ENCODE data around the gene INTS3. TPM values are rescaled to one million over a fixed set of nuclear protein-coding genes. Genes with fewer than 3 reads are reported as not detected.

Gene INTS3
- total RNA-seq, 1 donor from 2014 or later: 34.3 TPM

DNA sequence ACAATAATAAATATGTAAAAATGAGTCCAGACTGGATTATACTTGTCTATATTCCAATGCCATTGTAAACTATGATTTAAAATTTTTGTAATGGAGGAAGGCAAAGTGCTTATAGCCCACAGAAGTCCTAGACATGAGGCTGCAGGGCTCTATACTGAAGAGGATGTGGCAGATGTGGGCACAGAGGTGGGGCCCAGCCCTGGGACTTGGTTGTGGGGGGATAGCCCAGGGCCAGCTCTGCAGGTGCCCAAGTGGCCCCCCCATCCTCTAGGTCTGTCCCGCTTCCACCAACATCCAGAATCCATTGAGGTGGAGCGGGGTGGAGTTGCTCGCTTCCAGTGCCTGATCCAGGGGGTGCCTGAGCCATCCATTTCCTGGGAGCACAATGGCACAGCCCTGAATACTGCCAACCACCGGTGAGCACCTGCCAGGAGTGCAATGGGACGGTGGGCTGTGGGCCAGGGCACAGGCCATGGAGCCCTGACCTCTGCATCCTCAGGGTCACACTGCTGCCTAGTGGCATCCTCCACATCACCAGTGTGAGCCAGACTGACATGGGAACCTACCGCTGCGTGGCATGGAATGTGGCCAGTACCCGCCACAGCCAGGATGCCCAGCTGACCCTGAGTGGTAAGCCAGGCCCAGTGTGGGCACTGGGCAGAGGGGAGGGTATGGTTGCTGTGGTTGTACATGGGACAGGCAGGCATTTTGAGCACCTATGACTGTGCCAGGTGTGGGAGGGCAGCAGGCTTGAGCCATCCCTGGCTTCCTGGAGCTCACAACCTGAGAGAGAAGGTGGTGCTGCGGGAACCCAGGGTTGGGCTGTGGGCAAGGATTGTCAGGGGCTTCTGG is 68.3 kb downstream of the INTS3 start:
- no peaks in the 10 kb centered on the region for H3K27me3 ChIP-seq (ENCODE audit: low read depth)
- H3K9me3 ChIP-seq (replicated peaks): no peaks in the 10 kb centered on the region
- intact Hi-C loops (cut with micrococcal nuclease): loop anchor here (10.0 kb wide), 1 partner anchor 189 kb away; the partner anchor contains the start of gene RAB13
- no peak overlapping the region for H3K4me3 ChIP-seq
- DNase-seq: no peak
- no peaks in the 10 kb centered on the region for H3K36me3 ChIP-seq
- H3K27ac ChIP-seq (replicated peaks): no peak overlapping the region
- TF ChIP-seq, protein P1, sequence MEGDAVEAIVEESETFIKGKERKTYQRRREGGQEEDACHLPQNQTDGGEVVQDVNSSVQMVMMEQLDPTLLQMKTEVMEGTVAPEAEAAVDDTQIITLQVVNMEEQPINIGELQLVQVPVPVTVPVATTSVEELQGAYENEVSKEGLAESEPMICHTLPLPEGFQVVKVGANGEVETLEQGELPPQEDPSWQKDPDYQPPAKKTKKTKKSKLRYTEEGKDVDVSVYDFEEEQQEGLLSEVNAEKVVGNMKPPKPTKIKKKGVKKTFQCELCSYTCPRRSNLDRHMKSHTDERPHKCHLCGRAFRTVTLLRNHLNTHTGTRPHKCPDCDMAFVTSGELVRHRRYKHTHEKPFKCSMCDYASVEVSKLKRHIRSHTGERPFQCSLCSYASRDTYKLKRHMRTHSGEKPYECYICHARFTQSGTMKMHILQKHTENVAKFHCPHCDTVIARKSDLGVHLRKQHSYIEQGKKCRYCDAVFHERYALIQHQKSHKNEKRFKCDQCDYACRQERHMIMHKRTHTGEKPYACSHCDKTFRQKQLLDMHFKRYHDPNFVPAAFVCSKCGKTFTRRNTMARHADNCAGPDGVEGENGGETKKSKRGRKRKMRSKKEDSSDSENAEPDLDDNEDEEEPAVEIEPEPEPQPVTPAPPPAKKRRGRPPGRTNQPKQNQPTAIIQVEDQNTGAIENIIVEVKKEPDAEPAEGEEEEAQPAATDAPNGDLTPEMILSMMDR (IDR thresholded peaks at IDR 0.05; ENCODE audit: borderline replicate concordance): no peak
- peaks cover 3% of the 10 kb centered on the region for H3K4me1 ChIP-seq

GRCh38 chr1:153796786-153797659 is 69.2 kb downstream of the INTS3 start:
- no peaks in the 10 kb centered on the region for H3K36me3 ChIP-seq
- TF ChIP-seq, protein P1 (IDR thresholded peaks at IDR 0.05; ENCODE audit: borderline replicate concordance): peak; percentile 97
- intact Hi-C loops (cut with micrococcal nuclease): loop anchor here (10.0 kb wide), 1 partner anchor 188 kb away; the partner anchor contains the start of gene RAB13
- H3K9me3 ChIP-seq (replicated peaks): no peaks in the 10 kb centered on the region
- no peak overlapping the region for H3K4me3 ChIP-seq
- DNase-seq: peak; percentile 67
- no peaks in the 10 kb centered on the region for H3K4me1 ChIP-seq
- H3K27ac ChIP-seq (replicated peaks): no peak overlapping the region
- no peaks in the 10 kb centered on the region for H3K27me3 ChIP-seq (ENCODE audit: low read depth)

DNA sequence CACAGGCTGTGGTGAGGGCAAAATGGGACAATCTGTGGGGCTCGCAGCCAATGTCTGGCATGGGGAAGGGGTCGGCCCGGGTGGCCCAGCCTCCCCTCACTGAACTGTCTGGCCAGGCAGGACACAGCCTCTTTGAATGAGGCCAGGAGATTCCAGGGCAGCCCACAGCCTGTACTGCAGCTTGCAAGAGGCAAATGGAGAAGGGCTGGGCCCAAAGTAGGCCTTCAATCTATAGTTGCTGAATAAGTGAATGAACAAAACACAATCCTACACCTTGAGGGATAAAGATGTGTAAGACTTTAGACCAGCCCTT is 70.6 kb downstream of the INTS3 start:
- no peak for DNase-seq
- H3K36me3 ChIP-seq: no peaks in the 10 kb centered on the region

GRCh38 chr1:153799016-153799415 is 71.2 kb downstream of the INTS3 start:
- Histone ChIP-seq H3K4me1 (peaks cover 19% of the 10 kb centered on the region), H3K27me3 (ENCODE audit: low read depth) (no peaks in the 10 kb centered on the region), H3K36me3 (no peaks in the 10 kb centered on the region), H3K4me3 (no peak overlapping the region), H3K27ac (replicated peaks) (no peak overlapping the region), H3K9me3 (replicated peaks) (no peaks in the 10 kb centered on the region)
- TF ChIP-seq, protein P1 (IDR thresholded peaks at IDR 0.05; ENCODE audit: borderline replicate concordance): no peak
- DNase-seq: no peak
- intact Hi-C loops (cut with micrococcal nuclease): loop anchor here (10.0 kb wide), 1 partner anchor 186 kb away; the partner anchor contains the start of gene RAB13

More for the DNA sequence above, 70.6 kb downstream of the INTS3 start:
- H3K4me1 ChIP-seq: peaks cover 13% of the 10 kb centered on the region
- intact Hi-C loops (cut with micrococcal nuclease): loop anchor here (10.0 kb wide), 1 partner anchor 186 kb away; the partner anchor contains the start of gene RAB13
- no peak overlapping the region for H3K27ac ChIP-seq (replicated peaks)
- H3K4me3 ChIP-seq: no peak overlapping the region
- no peaks in the 10 kb centered on the region for H3K9me3 ChIP-seq (replicated peaks)
- no peaks in the 10 kb centered on the region for H3K27me3 ChIP-seq (ENCODE audit: low read depth)
- TF ChIP-seq, protein P1 (IDR thresholded peaks at IDR 0.05; ENCODE audit: borderline replicate concordance): no peak
